ENCODE data around the gene DCAF16. TPM values are rescaled to one million over a fixed set of nuclear protein-coding genes. Genes with fewer than 3 reads are reported as not detected.

The DCAF16 gene
- total RNA-seq, 1 experiment from 2014 or later: 46.2 TPM

GRCh38 chr4:17771284-17771908, 39.2 kb downstream of the DCAF16 start:
- Histone ChIP-seq H3K4me2 (ENCODE audit: insufficient read depth, insufficient read length, low read length) (no peak overlapping the region), H3K4me1 (ENCODE audit: insufficient read depth, low read length) (no peaks in the 10 kb centered on the region), H3K79me2 (ENCODE audit: insufficient read depth, low read length) (no peaks in the 10 kb centered on the region), H4K91ac (ENCODE audit: insufficient read length, low read depth, low read length) (no peak overlapping the region), H2AK5ac (ENCODE audit: insufficient read length, low read length) (no peak overlapping the region), H2BK20ac (ENCODE audit: low read depth, low read length, poor library complexity, severe bottlenecking) (no peak overlapping the region), H3K14ac (ENCODE audit: insufficient read depth, low read length) (no peak overlapping the region), H4K8ac (replicated peaks; ENCODE audit: insufficient read length, low read depth, low read length) (no peak overlapping the region), H3K23ac (ENCODE audit: insufficient read length, low read depth, low read length) (no peak overlapping the region), H2BK15ac (ENCODE audit: low read depth, low read length) (no peak overlapping the region), H3K4ac (ENCODE audit: low read depth, low read length) (no peak overlapping the region), H3K27ac (ENCODE audit: insufficient read length, low read depth, low read length) (no peak overlapping the region), H3K27me3 (ENCODE audit: insufficient read depth, low read length) (no peaks in the 10 kb centered on the region), H3K56ac (ENCODE audit: insufficient read length, low read depth, low read length) (no peak overlapping the region), H3K9me3 (ENCODE audit: control insufficient read depth, low read depth, low read length) (no peaks in the 10 kb centered on the region), H2BK120ac (ENCODE audit: low read depth, low read length, poor library complexity, severe bottlenecking) (no peak overlapping the region), H2BK5ac (ENCODE audit: insufficient read length, low read length) (no peak overlapping the region), H3K23me2 (ENCODE audit: insufficient read length, low read depth, low read length, poor library complexity, severe bottlenecking) (no peaks in the 10 kb centered on the region), H3K18ac (ENCODE audit: insufficient read length, low read depth, low read length) (no peak overlapping the region), H3K9ac (ENCODE audit: extremely low read depth, insufficient read length, low read length) (no peak overlapping the region), H2BK12ac (ENCODE audit: insufficient read length, low read depth, low read length) (no peak overlapping the region), H4K5ac (ENCODE audit: insufficient read length, low read depth, low read length) (no peak overlapping the region), H3K79me1 (ENCODE audit: insufficient read depth, low read depth, low read length, poor library complexity, severe bottlenecking) (no peaks in the 10 kb centered on the region), H3T11ph (ENCODE audit: low read length) (no peak overlapping the region), H2AFZ (ENCODE audit: low read length) (no peak overlapping the region), H4K20me1 (ENCODE audit: control insufficient read depth, insufficient read depth, insufficient read length) (no peaks in the 10 kb centered on the region)
- Mint-ChIP-seq H3K9me3 (peaks cover 7 to 10% of the 10 kb centered on the region in 2 experiments; a peak in 4 of 5 replicates), H3K36me3 (ENCODE audit: insufficient read depth in 1 of 3, low read depth in 3 of 3) (peaks cover 0 to 4% (median 1%) of the 10 kb centered on the region in 3 experiments; a peak in 2 of 7 replicates), H3K27me3 (ENCODE audit: low read depth) (peaks cover 4% of the 10 kb centered on the region), H3K4me1 (no peaks in the 10 kb centered on the region), H3K27ac (no peak overlapping the region), H3K4me3 (no peak overlapping the region)
- no CpG with 5 or more reads among the region's 8 CpGs for WGBS (ENCODE audit: extremely low coverage, insufficient read length, low lambda C conversion rate)
- no peak for DNase-seq
- TF ChIP-seq CTCF (conservative IDR thresholded peaks at IDR 0.05): no peak

Measured in H9 (cell line).